H9 (cell line): Measurements from ENCODE around the gene PPP3CA. TPM values are rescaled to one million over a fixed set of nuclear protein-coding genes. Genes with fewer than 3 reads are reported as not detected.
A peak's percentile ranks its signal among the peaks of the same experiment; 100 is the strongest.

Experiments used
- DNase-seq: peaks from one replicate; pipeline ENCODE4 v3.0.0-alpha.2; 2017
- H2AFZ ChIP-seq: one replicate; pipeline ENCODE4 v1.6.1; 2013; ENCODE audit warnings: mild to moderate bottlenecking, low read length, control low read depth, moderate library complexity
- H2AK5ac ChIP-seq: 2 replicates; pipeline ENCODE4 v1.6.1; 2013; ENCODE audit warnings: low read length, control low read depth, mixed read lengths; ENCODE audit not compliant: insufficient read length
- H2BK120ac ChIP-seq: one replicate; pipeline ENCODE4 v1.6.1; 2013; ENCODE audit warnings: low read depth, mild to moderate bottlenecking, low read length, control low read depth, inconsistent platforms; ENCODE audit not compliant: poor library complexity, severe bottlenecking
- H2BK12ac ChIP-seq: 2 replicates; pipeline ENCODE4 v1.6.1; 2013; ENCODE audit warnings: low read length, control low read depth, mixed read lengths, low read depth; ENCODE audit not compliant: insufficient read length
- H2BK15ac ChIP-seq: 2 replicates; pipeline ENCODE4 v1.6.1; 2013; ENCODE audit warnings: low read depth, low read length, control low read depth
- H2BK20ac ChIP-seq: one replicate; pipeline ENCODE4 v1.6.1; 2013; ENCODE audit warnings: low read depth, mild to moderate bottlenecking, low read length, control low read depth, inconsistent platforms; ENCODE audit not compliant: poor library complexity, severe bottlenecking
- H2BK5ac ChIP-seq: 2 replicates; pipeline ENCODE4 v1.6.1; 2013; ENCODE audit warnings: low read length, control low read depth, mixed read lengths; ENCODE audit not compliant: insufficient read length
- H3K14ac ChIP-seq: 2 replicates; pipeline ENCODE4 v1.6.1; 2013; ENCODE audit warnings: low read length, control low read depth; ENCODE audit not compliant: insufficient read depth
- H3K18ac ChIP-seq: 2 replicates; pipeline ENCODE4 v1.6.1; 2013; ENCODE audit warnings: low read depth, mild to moderate bottlenecking, mixed read lengths, low read length, control low read depth; ENCODE audit not compliant: insufficient read length
- H3K23ac ChIP-seq: 2 replicates; pipeline ENCODE4 v1.6.1; 2013; ENCODE audit warnings: low read length, control low read depth, mixed read lengths, low read depth; ENCODE audit not compliant: insufficient read length
- H3K23me2 ChIP-seq: 2 replicates; pipeline ENCODE4 v1.6.1; 2013; ENCODE audit warnings: low read depth, mild to moderate bottlenecking, mixed read lengths, low read length, control low read depth; ENCODE audit not compliant: insufficient read length, poor library complexity, severe bottlenecking
- H3K27ac ChIP-seq: 2 replicates; pipeline ENCODE4 v1.5.1; 2013; ENCODE audit warnings: low read length, control low read depth, mixed read lengths, low read depth; ENCODE audit not compliant: insufficient read length
- H3K27me3 ChIP-seq: 2 replicates; pipeline ENCODE4 v1.6.1; 2013; ENCODE audit warnings: low read length, control low read depth, inconsistent platforms; ENCODE audit not compliant: insufficient read depth
- H3K4ac ChIP-seq: 2 replicates; pipeline ENCODE4 v1.6.1; 2013; ENCODE audit warnings: low read depth, mild to moderate bottlenecking, control low read depth, inconsistent platforms, low read length, moderate library complexity
- H3K4me1 ChIP-seq: 2 replicates; pipeline ENCODE4 v1.6.1; 2013; ENCODE audit warnings: low read length, control low read depth, inconsistent platforms; ENCODE audit not compliant: insufficient read depth
- H3K4me2 ChIP-seq: 2 replicates; pipeline ENCODE4 v1.6.1; 2013; ENCODE audit warnings: low read length, control low read depth, mixed read lengths; ENCODE audit not compliant: insufficient read length, insufficient read depth
- H3K56ac ChIP-seq: 2 replicates; pipeline ENCODE4 v1.6.1; 2013; ENCODE audit warnings: low read depth, mild to moderate bottlenecking, mixed read lengths, low read length, control low read depth; ENCODE audit not compliant: insufficient read length
- H3K79me1 ChIP-seq: 2 replicates; pipeline ENCODE4 v1.6.1; 2013; ENCODE audit warnings: low read depth, mild to moderate bottlenecking, moderate library complexity, low read length, control low read depth, inconsistent platforms; ENCODE audit not compliant: insufficient read depth, poor library complexity, severe bottlenecking
- H3K79me2 ChIP-seq: 2 replicates; pipeline ENCODE4 v1.6.1; 2013; ENCODE audit warnings: low read length, control low read depth, inconsistent platforms; ENCODE audit not compliant: insufficient read depth
- H3K9ac ChIP-seq: 2 replicates; pipeline ENCODE4 v1.6.1; 2013; ENCODE audit warnings: low read length, control low read depth, mixed read lengths; ENCODE audit not compliant: insufficient read length; ENCODE audit errors: extremely low read depth
- H3K9me3 ChIP-seq: one replicate; pipeline ENCODE4 v1.6.1; 2013; ENCODE audit warnings: low read depth, low read length, inconsistent platforms; ENCODE audit not compliant: control insufficient read depth
- H3T11ph ChIP-seq: one replicate; pipeline ENCODE4 v1.6.1; 2013; ENCODE audit warnings: mild to moderate bottlenecking, low read length, control low read depth, inconsistent platforms
- H4K20me1 ChIP-seq: one replicate; pipeline ENCODE4 v1.6.1; 2013; ENCODE audit not compliant: control insufficient read depth, insufficient read length, insufficient read depth
- H4K5ac ChIP-seq: 2 replicates; pipeline ENCODE4 v1.6.1; 2013; ENCODE audit warnings: low read depth, mild to moderate bottlenecking, mixed read lengths, low read length, control low read depth; ENCODE audit not compliant: insufficient read length
- H4K8ac ChIP-seq: replicated peaks from 2 replicates; pipeline ENCODE4 v1.6.1; 2013; ENCODE audit warnings: low read length, control low read depth, mixed read lengths, low read depth; ENCODE audit not compliant: insufficient read length
- H4K91ac ChIP-seq: 2 replicates; pipeline ENCODE4 v1.6.1; 2013; ENCODE audit warnings: low read depth, mild to moderate bottlenecking, moderate library complexity, mixed read lengths, low read length, control low read depth; ENCODE audit not compliant: insufficient read length
- H3K27ac Mint-ChIP-seq, 3 experiments: 2 replicates in 2 of 3; 3 replicates in 1 of 3; pipeline ENCODE4 v1.8.0; 2020 to 2021; ENCODE audit warnings: mixed read lengths in 3 of 3, mild to moderate bottlenecking in 1 of 3, moderate library complexity in 1 of 3
- H3K27me3 Mint-ChIP-seq: 2 replicates; pipeline ENCODE4 v1.8.0; 2021; ENCODE audit warnings: low read depth, mild to moderate bottlenecking, moderate library complexity, mixed read lengths
- H3K36me3 Mint-ChIP-seq, 3 experiments: 2 replicates in 2 of 3; 3 replicates in 1 of 3; pipeline ENCODE4 v1.8.0; 2020 to 2021; ENCODE audit warnings: low read depth in 3 of 3, mixed read lengths in 3 of 3; ENCODE audit not compliant: insufficient read depth in 1 of 3
- H3K4me1 Mint-ChIP-seq, 2 experiments: 2 replicates each; pipeline ENCODE4 v1.8.0; 2020; ENCODE audit warnings: mixed read lengths in 2 of 2
- H3K4me3 Mint-ChIP-seq, 2 experiments: 2 replicates in 1 of 2; 3 replicates in 1 of 2; pipeline ENCODE4 v1.8.0; 2020 to 2021; ENCODE audit warnings: mild to moderate bottlenecking in 2 of 2, mixed read lengths in 2 of 2, moderate library complexity in 1 of 2
- H3K9me3 Mint-ChIP-seq, 2 experiments: 2 replicates in 1 of 2; 3 replicates in 1 of 2; pipeline ENCODE4 v1.8.0; 2020; ENCODE audit warnings: mild to moderate bottlenecking in 2 of 2, mixed read lengths in 2 of 2, moderate library complexity in 1 of 2
- WGBS: extraction: QIAGEN DNeasy Blood & Tissue Kit; methylation state at CpG from one replicate; pipeline ENCODE4 v1.1.7; 2013; ENCODE audit warnings: missing lambda C conversion rate, low lambda C conversion rate, mixed read lengths; ENCODE audit not compliant: insufficient read length; ENCODE audit errors: extremely low coverage; 5-methylcytosine and 5-hydroxymethylcytosine counted together
- total RNA-seq: library from RNA; stranded (reverse); gene quantifications from 2 replicates; pipeline ENCODE4 v1.2.1, GENCODE V29; 2021
- TF ChIP-seq, protein P1 (sequence below): fragments of 200-600 bp; sonication (generic); conservative IDR thresholded peaks from 3 replicates; pipeline ENCODE4 v1.8.0; 2021; ENCODE audit warnings: antibody characterized with exemption, mild to moderate bottlenecking

Gene PPP3CA
- total RNA-seq, 1 experiment from 2014 or later = 16.8 TPM

DNA sequence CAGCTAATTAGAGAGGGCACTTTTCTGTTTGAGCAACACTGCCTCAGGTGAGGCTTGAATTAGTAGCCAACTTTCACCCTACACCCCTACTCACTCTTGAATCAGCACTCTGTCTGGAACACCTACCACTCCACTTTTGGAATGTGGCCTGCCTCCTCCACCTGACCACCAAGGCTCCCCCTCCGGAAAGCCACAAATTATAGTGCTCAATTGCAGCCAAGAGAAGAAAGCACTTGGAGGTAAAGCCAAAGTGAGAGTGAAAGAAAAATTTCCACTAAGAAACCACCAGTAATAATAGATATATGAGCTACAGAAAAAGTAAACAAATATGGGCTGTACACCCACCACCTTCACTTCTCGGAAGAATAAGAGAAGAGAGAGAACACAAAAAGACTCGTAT is 41.1 kb downstream of the PPP3CA start:
- no peak overlapping the region for H2BK15ac ChIP-seq
- H3K23ac ChIP-seq = no peak overlapping the region
- Mint-ChIP-seq H3K9me3 (no peaks in the 10 kb centered on the region), H3K4me1 (peaks cover 23 to 27% of the 10 kb centered on the region in 2 experiments), H3K27me3 (no peaks in the 10 kb centered on the region), H3K27ac (peak overlapping the region; percentile 83 to 95 (median 89)), H3K36me3 (no peaks in the 10 kb centered on the region), H3K4me3 (peak overlapping the region in 1 of 2 experiments; percentile 43; a peak in 2 of 5 replicates)
- H2BK120ac ChIP-seq = no peak overlapping the region
- no peak overlapping the region for H3K56ac ChIP-seq
- TF ChIP-seq, protein P1, sequence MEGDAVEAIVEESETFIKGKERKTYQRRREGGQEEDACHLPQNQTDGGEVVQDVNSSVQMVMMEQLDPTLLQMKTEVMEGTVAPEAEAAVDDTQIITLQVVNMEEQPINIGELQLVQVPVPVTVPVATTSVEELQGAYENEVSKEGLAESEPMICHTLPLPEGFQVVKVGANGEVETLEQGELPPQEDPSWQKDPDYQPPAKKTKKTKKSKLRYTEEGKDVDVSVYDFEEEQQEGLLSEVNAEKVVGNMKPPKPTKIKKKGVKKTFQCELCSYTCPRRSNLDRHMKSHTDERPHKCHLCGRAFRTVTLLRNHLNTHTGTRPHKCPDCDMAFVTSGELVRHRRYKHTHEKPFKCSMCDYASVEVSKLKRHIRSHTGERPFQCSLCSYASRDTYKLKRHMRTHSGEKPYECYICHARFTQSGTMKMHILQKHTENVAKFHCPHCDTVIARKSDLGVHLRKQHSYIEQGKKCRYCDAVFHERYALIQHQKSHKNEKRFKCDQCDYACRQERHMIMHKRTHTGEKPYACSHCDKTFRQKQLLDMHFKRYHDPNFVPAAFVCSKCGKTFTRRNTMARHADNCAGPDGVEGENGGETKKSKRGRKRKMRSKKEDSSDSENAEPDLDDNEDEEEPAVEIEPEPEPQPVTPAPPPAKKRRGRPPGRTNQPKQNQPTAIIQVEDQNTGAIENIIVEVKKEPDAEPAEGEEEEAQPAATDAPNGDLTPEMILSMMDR = no peak
- no peak overlapping the region for H3K9ac ChIP-seq
- DNase-seq = no peak
- H3K14ac ChIP-seq = peak overlapping the region; percentile 5; the same call in 1 of the 2 replicates
- no peak overlapping the region for H3K27ac ChIP-seq
- no peak overlapping the region for H2BK20ac ChIP-seq
- H2BK12ac ChIP-seq = no peak overlapping the region
- H3K23me2 ChIP-seq = no peaks in the 10 kb centered on the region
- WGBS = no CpG with 5 or more reads among the region's 3 CpGs
- no peaks in the 10 kb centered on the region for H4K20me1 ChIP-seq
- no peak overlapping the region for H2BK5ac ChIP-seq
- no peak overlapping the region for H4K8ac ChIP-seq
- no peaks in the 10 kb centered on the region for H3K9me3 ChIP-seq
- no peak overlapping the region for H2AFZ ChIP-seq
- H3K4ac ChIP-seq = no peak overlapping the region
- no peak overlapping the region for H3K4me2 ChIP-seq
- no peak overlapping the region for H3T11ph ChIP-seq
- no peak overlapping the region for H2AK5ac ChIP-seq
- H3K4me1 ChIP-seq = peaks cover 3% of the 10 kb centered on the region; the same call in 1 of the 2 replicates
- no peak overlapping the region for H4K91ac ChIP-seq
- no peaks in the 10 kb centered on the region for H3K27me3 ChIP-seq
- H3K18ac ChIP-seq = peak overlapping the region; percentile 68
- H4K5ac ChIP-seq = no peak overlapping the region
- H3K79me2 ChIP-seq = peaks cover 3% of the 10 kb centered on the region; the same call in 1 of the 2 replicates
- peaks cover 10% of the 10 kb centered on the region for H3K79me1 ChIP-seq
